ENCODE measurements around the gene SEC63.
"Not testable (repeated sequence)": the region's sequence is repeated elsewhere in the genome, so short reads cannot be mapped to it uniquely, and the experiment has no call there.

Gene SEC63

GRCh38 chr6:107957909-107958688, at the start of gene SEC63:
TSS of gene SEC63 (minus strand) at chr6:107958208. CDS start at chr6:107958009, 199 bp downstream.
- DNase-seq, result peak; percentile 99

GRCh38 chr6:108005961-108006360, 48.0 kb upstream of the SEC63 start:
- no peak for DNase-seq

- DNase-seq, result no peak
Observed at GRCh38 chr6:108004861-108005260, 46.9 kb upstream of the SEC63 start.

- DNase-seq, result peak; percentile 100
Observed at GRCh38 chr6:108002365-108003221, 44.6 kb upstream of the SEC63 start.

GRCh38 chr6:108001696-108002231, 43.8 kb upstream of the SEC63 start:
- peak; percentile 45 for DNase-seq

- DNase-seq, result not testable (repeated sequence)
Observed at GRCh38 chr6:108000259-108000658, 42.3 kb upstream of the SEC63 start.

GRCh38 chr6:107999341-107999740, 41.3 kb upstream of the SEC63 start:
- no peak for DNase-seq

GRCh38 chr6:107991772-107992550, 34.0 kb upstream of the SEC63 start:
- DNase-seq, result peak; percentile 70

- DNase-seq, result no peak
Observed at GRCh38 chr6:107991061-107991460, 33.1 kb upstream of the SEC63 start.

- DNase-seq, result not testable (repeated sequence)
Observed at GRCh38 chr6:107990587-107990986, 32.6 kb upstream of the SEC63 start.

- no peak for DNase-seq
Observed at GRCh38 chr6:107989166-107990094, 31.4 kb upstream of the SEC63 start.

- DNase-seq, result no peak
Observed at GRCh38 chr6:107988570-107988969, 30.6 kb upstream of the SEC63 start.

GRCh38 chr6:107987805-107988204, 29.8 kb upstream of the SEC63 start:
- DNase-seq, result no peak

GRCh38 chr6:107985701-107986100, 27.7 kb upstream of the SEC63 start:
- no peak for DNase-seq

- no peak for DNase-seq
Observed at GRCh38 chr6:107983811-107984210, 25.8 kb upstream of the SEC63 start.

GRCh38 chr6:107982486-107982885, 24.5 kb upstream of the SEC63 start:
- DNase-seq, result peak; percentile 85

GRCh38 chr6:107981695-107982094, 23.7 kb upstream of the SEC63 start:
- DNase-seq, result no peak

GRCh38 chr6:107977283-107977682, 19.3 kb upstream of the SEC63 start:
- DNase-seq, result peak; percentile 67

GRCh38 chr6:107976155-107976783, 18.3 kb upstream of the SEC63 start:
- DNase-seq, result no peak

GRCh38 chr6:107973594-107973993, 15.6 kb upstream of the SEC63 start:
- no peak for DNase-seq

- DNase-seq, result no peak
Observed at GRCh38 chr6:107972413-107973096, 14.5 kb upstream of the SEC63 start.
